HUES48 (cell line): ENCODE results near the gene PEAK3.

ENCODE experiments used
- H3K27ac ChIP-seq: one replicate; pipeline ENCODE4 v1.7.0; 2013; ENCODE audit warnings: low read depth, low read length, inconsistent platforms
- H3K27me3 ChIP-seq: 2 replicates; pipeline ENCODE4 v1.6.1; 2013; ENCODE audit warnings: mild to moderate bottlenecking, low read length; ENCODE audit not compliant: control insufficient read depth, insufficient read depth
- H3K36me3 ChIP-seq: 2 replicates; pipeline ENCODE4 v1.6.1; 2013; ENCODE audit warnings: low read length; ENCODE audit not compliant: control insufficient read depth, insufficient read depth
- H3K4me1 ChIP-seq: 2 replicates; pipeline ENCODE4 v1.6.1; 2013; ENCODE audit warnings: mild to moderate bottlenecking, low read length; ENCODE audit not compliant: control insufficient read depth, insufficient read depth
- H3K4me3 ChIP-seq: 2 replicates; pipeline ENCODE4 v1.5.1; 2013; ENCODE audit warnings: mild to moderate bottlenecking, low read depth, low read length
- H3K9ac ChIP-seq: 2 replicates; pipeline ENCODE4 v1.6.1; 2013; ENCODE audit warnings: mild to moderate bottlenecking, low read depth, low read length, moderate library complexity
- H3K9me3 ChIP-seq: 2 replicates; pipeline ENCODE4 v1.6.1; 2013; ENCODE audit warnings: low read length; ENCODE audit not compliant: control insufficient read depth, insufficient read depth

PEAK3 gene

GRCh38 chr19:2230807-2231533, 51.0 kb downstream of the PEAK3 start:
- peaks cover 57% of the 10 kb centered on the region for H3K36me3 ChIP-seq
- H3K27ac ChIP-seq, result no peak overlapping the region
- H3K9ac ChIP-seq, result no peak overlapping the region

GRCh38 chr19:2230033-2230531, 51.9 kb downstream of the PEAK3 start:
- Histone ChIP-seq H3K36me3 (peaks cover 66% of the 10 kb centered on the region), H3K4me1 (peaks cover 3% of the 10 kb centered on the region; the same call in 1 of the 2 replicates), H3K27me3 (no peaks in the 10 kb centered on the region), H3K9ac (no peak overlapping the region), H3K9me3 (no peaks in the 10 kb centered on the region), H3K27ac (no peak overlapping the region), H3K4me3 (no peak overlapping the region)

More at GRCh38 chr19:2230807-2231533, 51.0 kb downstream of the PEAK3 start:
- Histone ChIP-seq H3K4me3 (no peak overlapping the region), H3K4me1 (peaks cover 4% of the 10 kb centered on the region; the same call in 1 of the 2 replicates), H3K9me3 (no peaks in the 10 kb centered on the region), H3K27me3 (no peaks in the 10 kb centered on the region)

DNA sequence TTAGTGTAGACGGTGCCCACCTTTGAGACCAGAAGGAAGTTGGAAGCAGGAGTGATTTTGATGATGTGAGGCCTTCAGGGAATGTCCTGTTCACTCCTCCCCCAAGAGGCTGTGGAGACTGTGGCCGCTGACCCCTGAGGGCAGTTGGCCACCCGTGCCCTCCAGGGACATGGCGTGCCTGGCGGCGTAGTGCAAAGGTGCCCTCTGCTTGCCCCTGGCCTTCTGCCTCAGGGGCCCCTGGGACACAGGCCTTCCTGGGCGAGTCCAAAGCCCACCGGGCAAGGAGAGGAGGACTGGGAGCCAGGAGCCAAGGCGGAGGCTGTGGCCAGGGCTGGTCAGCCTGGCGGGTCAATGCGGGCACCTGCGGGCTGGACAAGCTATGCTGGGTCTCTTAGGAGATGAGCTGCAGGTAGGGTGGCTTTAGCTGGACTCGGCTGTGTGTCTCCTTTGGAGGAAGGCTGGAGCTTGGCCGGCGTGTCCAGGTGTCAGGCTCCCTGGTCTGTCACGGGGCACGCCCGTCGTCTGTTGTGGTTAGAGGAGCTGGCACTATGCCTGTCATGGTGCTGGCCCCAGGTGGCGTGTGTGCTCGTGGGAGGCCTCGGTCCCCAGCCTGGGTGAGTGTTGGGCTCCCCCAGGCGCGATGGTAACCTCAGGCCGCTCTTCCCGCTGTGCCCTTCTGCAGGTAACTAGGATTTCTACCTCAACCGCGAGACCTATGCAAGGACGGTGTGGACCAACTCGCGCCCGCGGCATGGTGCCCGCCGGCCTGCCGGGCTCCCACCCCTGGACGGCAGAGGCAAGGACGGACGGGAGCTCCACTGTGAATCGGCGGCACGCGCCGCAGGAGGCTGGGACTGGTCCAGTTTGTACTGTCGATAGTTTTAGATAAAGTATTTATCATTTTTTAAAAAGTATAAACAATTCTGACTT, 52.6 kb downstream of the PEAK3 start:
- Histone ChIP-seq H3K27ac (no peak overlapping the region), H3K9me3 (no peaks in the 10 kb centered on the region), H3K4me1 (no peaks in the 10 kb centered on the region), H3K27me3 (no peaks in the 10 kb centered on the region), H3K36me3 (peaks cover 70% of the 10 kb centered on the region), H3K4me3 (no peak overlapping the region), H3K9ac (no peak overlapping the region)

DNA sequence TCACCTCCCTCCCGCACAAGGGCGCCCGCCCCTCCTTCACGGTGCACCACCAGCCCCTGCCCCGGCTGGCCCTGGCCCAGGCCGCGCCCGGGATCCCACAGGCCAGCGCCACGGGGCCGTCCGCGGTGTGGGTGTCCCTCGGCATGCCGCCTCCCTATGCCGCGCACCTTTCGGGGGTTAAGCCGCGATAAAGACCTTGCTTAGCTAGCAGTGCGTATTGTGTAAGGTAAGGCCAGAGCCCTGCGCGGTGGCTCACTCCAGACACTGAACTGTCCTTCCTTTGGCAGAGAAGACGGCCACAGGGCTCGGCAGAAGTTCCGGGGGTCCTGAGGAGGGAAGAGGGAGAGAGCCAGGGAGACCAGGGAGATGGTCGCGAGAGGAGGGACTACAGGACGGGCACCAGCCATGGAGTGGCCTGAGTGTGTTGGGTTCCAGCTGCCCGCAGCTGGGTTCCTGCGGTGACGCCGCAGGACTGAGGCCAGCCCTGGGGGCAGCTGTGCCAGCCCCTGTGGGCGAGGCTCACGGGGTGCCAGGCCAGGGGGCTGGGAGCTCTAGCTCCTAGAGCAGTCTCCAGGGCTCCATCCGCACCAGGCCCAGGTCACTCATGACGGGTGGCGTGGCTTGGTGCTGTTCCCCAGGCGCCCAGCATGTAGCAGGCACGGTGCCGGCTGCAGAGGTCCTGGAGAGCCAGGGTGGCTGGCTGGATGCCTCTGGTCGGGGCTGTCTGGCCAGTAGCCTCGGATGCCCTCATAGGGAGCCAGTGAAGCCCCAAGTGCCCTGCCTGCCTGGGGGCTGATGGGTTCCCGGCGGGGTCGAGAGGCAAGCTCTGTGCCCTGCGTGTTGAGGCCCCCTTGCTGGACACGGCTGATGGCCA, 53.6 kb downstream of the PEAK3 start:
- H3K27me3 ChIP-seq, result no peaks in the 10 kb centered on the region
- H3K36me3 ChIP-seq, result peaks cover 69% of the 10 kb centered on the region
- H3K4me1 ChIP-seq, result no peaks in the 10 kb centered on the region
- no peak overlapping the region for H3K4me3 ChIP-seq
- H3K9ac ChIP-seq, result no peak overlapping the region
- H3K27ac ChIP-seq, result no peak overlapping the region
- H3K9me3 ChIP-seq, result no peaks in the 10 kb centered on the region

- Histone ChIP-seq H3K4me3 (no peak overlapping the region), H3K27me3 (no peaks in the 10 kb centered on the region), H3K4me1 (no peaks in the 10 kb centered on the region), H3K9me3 (no peaks in the 10 kb centered on the region), H3K9ac (no peak overlapping the region), H3K27ac (no peak overlapping the region), H3K36me3 (peaks cover 65% of the 10 kb centered on the region)
Observed at GRCh38 chr19:2227415-2228156, 54.4 kb downstream of the PEAK3 start.

DNA sequence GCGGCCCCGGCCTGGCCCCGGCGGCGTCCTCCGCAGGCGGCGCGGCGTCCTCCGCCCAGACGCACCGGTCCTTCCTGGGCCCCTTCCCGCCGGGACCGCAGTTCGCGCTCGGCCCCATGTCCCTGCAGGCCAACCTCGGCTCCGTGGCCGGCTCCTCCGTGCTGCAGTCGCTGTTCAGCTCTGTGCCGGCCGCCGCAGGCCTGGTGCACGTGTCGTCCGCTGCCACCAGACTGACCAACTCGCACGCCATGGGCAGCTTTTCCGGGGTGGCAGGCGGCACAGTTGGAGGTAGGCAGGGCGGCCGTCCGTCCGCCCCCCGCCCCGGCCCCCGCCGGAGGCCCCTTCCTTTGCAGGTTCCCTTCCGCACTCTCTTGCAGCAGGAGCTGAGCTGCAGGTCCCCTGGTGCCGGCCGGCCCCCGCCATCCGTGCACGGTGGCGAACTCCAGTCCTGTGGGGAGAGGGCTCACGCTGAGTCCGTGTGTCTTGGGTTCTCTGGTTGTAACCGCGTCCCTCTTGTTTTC, 55.1 kb downstream of the PEAK3 start:
- no peak overlapping the region for H3K9ac ChIP-seq
- H3K36me3 ChIP-seq, result peaks cover 67% of the 10 kb centered on the region
- H3K27ac ChIP-seq, result no peak overlapping the region
- H3K9me3 ChIP-seq, result no peaks in the 10 kb centered on the region
- no peaks in the 10 kb centered on the region for H3K4me1 ChIP-seq
- H3K27me3 ChIP-seq, result no peaks in the 10 kb centered on the region
- no peak overlapping the region for H3K4me3 ChIP-seq

GRCh38 chr19:2226051-2226839, 55.7 kb downstream of the PEAK3 start:
- H3K4me3 ChIP-seq, result no peak overlapping the region
- no peak overlapping the region for H3K27ac ChIP-seq
- H3K4me1 ChIP-seq, result no peaks in the 10 kb centered on the region
- no peaks in the 10 kb centered on the region for H3K9me3 ChIP-seq
- H3K9ac ChIP-seq, result no peak overlapping the region
- no peaks in the 10 kb centered on the region for H3K27me3 ChIP-seq
- H3K36me3 ChIP-seq, result peaks cover 69% of the 10 kb centered on the region

DNA sequence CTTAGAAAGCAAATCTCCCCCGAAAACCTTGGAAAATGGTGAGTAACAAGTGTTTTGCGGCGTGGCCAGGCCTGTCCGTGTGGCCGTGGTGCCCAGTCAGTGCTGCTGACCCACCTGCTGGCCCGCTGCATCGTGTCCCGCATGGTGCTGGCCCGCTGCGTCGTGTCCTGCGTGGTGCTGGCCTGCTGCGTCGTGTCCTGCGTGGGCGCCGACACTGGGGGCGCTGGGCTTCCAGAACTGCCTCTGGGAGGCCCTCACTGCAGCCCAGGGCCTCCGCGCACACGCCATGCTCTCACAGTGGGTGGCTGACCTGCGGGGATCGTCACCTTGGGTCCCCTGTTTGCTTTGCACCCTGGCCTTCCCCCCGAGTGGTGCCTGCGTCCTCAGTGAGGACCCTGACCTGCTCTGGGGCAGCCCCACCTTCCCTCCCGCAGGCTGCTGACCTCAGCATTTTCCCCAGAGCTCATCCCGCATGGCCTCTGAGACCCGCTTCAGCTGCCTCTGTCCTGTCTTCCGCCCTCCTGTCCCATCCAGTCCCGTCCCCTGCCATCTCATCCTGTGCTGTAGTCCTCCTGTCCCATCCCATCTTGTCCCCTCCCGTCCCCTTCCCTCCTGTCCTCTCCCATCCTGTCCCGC, 56.4 kb downstream of the PEAK3 start:
- Histone ChIP-seq H3K4me3 (no peak overlapping the region), H3K9ac (no peak overlapping the region), H3K27ac (no peak overlapping the region)

DNA sequence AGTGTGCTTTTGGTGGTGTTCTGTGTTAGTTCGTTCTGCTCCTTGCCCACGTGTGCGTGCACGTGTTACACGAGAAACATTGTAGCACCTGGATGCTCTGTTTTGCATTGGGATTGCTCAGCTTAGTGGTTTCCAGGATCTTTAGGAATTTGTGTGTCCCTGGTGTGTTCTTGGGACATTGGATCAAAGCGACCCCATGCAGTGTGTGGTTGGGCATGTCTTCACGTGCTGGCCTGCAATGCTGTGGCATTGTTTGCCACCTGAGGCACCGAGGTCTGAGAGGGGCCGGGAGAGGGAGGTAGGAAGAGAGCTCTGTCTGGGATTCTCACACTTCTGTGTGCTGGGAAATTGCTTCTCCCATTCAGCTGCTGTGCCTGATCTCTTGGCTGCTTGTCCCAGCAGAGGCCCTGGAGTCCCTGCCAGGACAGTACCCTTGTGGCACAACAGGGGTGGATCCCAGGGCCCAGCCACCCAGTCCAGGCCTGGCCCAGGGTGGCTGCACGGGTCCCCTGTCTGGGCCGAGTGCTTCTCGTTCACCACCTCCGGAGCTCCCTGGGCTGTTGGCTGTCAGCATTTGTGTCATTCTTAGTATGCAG, 57.1 kb downstream of the PEAK3 start:
- H3K27ac ChIP-seq, result no peak overlapping the region
- H3K36me3 ChIP-seq, result peaks cover 75% of the 10 kb centered on the region
- H3K4me3 ChIP-seq, result no peak overlapping the region
- no peak overlapping the region for H3K9ac ChIP-seq
- no peaks in the 10 kb centered on the region for H3K27me3 ChIP-seq
- no peaks in the 10 kb centered on the region for H3K9me3 ChIP-seq
- no peaks in the 10 kb centered on the region for H3K4me1 ChIP-seq

More for the DNA sequence above, 56.4 kb downstream of the PEAK3 start:
- H3K27me3 ChIP-seq, result no peaks in the 10 kb centered on the region
- H3K4me1 ChIP-seq, result no peaks in the 10 kb centered on the region
- peaks cover 75% of the 10 kb centered on the region for H3K36me3 ChIP-seq
- no peaks in the 10 kb centered on the region for H3K9me3 ChIP-seq
